ENCODE results near the gene GBX1.

GBX1 gene

DNA sequence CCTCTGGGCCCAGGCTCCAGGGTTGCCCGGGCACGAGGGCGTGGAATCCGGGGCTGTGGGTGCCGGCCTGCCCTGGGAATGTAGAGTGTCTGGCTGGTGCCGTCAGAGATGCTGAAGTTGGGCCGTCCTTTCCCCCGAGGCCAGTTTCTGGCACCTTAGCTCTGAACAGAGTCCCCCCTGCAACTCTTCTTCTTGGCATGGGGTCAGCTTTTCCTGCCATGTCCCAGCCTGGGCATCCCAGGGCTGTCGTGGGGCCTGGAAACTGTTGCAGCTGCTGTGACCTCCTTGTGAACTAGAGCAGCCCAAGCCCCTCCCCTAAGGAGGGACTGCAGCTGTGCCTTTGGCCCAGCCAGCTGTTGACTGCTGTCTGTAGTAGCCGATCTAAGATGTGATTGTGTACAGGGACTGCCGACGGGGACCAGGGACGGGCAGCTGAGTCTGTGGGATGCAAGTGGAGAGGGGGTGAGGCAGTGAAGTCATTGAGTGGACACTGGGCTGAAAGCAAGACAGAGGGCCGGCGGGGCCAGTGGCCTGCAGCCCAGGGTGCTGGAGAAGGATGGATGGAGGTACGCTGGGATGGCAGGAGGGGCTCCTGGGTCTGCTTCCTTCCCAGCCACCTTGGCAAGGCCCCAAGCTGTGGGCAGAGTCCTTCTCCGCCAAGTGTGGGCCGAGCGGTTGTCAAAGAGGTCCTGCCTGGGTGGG, 35.8 kb downstream of the GBX1 start:
- H3K36me3 ChIP-seq (ENCODE audit: insufficient read depth, low read length) = peaks cover 58% of the 10 kb centered on the region; the same call in 1 of the 2 replicates
- H3K9me3 ChIP-seq (ENCODE audit: insufficient read depth, low read depth, low read length) = no peaks in the 10 kb centered on the region
- H3K4me1 ChIP-seq (ENCODE audit: insufficient read depth, low read length, poor library complexity, severe bottlenecking) = no peaks in the 10 kb centered on the region
- H3K79me2 ChIP-seq (ENCODE audit: insufficient read depth, low read length) = no peaks in the 10 kb centered on the region
- TF ChIP-seq EZH2phosphoT487 (IDR thresholded peaks at IDR 0.05; ENCODE audit: borderline replicate concordance) = no peak
- TF ChIP-seq, protein P1, sequence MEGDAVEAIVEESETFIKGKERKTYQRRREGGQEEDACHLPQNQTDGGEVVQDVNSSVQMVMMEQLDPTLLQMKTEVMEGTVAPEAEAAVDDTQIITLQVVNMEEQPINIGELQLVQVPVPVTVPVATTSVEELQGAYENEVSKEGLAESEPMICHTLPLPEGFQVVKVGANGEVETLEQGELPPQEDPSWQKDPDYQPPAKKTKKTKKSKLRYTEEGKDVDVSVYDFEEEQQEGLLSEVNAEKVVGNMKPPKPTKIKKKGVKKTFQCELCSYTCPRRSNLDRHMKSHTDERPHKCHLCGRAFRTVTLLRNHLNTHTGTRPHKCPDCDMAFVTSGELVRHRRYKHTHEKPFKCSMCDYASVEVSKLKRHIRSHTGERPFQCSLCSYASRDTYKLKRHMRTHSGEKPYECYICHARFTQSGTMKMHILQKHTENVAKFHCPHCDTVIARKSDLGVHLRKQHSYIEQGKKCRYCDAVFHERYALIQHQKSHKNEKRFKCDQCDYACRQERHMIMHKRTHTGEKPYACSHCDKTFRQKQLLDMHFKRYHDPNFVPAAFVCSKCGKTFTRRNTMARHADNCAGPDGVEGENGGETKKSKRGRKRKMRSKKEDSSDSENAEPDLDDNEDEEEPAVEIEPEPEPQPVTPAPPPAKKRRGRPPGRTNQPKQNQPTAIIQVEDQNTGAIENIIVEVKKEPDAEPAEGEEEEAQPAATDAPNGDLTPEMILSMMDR (conservative IDR thresholded peaks at IDR 0.05; ENCODE audit: low read length) = no peak
- H3K27me3 ChIP-seq (ENCODE audit: insufficient read depth, low read length, poor library complexity, severe bottlenecking) = no peaks in the 10 kb centered on the region
- H2AFZ ChIP-seq (ENCODE audit: low read length) = no peak overlapping the region
- H3K9ac ChIP-seq (ENCODE audit: low read depth, low read length, poor library complexity, severe bottlenecking) = no peak overlapping the region
- no peaks in the 10 kb centered on the region for H4K20me1 ChIP-seq (ENCODE audit: insufficient read depth, low read length, poor library complexity, severe bottlenecking)
- no peak overlapping the region for H3K4me2 ChIP-seq (ENCODE audit: low read depth, low read length, poor library complexity, severe bottlenecking)
- H3K9me2 ChIP-seq (replicated peaks; ENCODE audit: low read depth, low read length) = no peaks in the 10 kb centered on the region
- H3K4me3 ChIP-seq (ENCODE audit: low read length, poor library complexity, severe bottlenecking) = no peak overlapping the region
- no peaks in the 10 kb centered on the region for H3F3A ChIP-seq (ENCODE audit: low read depth)

DNA sequence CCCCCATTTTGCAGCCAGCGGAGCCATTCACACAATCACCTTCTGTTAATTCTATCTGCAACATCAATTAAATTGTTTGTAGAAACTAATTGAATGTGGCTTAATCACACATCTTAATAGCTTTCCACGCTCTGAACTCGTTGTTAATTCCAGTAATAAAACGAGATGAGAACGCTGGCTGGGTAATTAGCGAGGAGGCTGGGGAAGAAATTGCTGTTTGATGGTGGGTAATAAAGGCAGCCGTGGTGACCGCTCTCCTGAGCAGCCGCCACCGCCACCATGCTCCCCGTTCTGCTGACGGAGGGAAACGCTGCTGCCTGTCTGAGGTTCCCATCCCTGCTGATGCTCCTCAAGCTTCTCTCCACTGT, 36.3 kb downstream of the GBX1 start:
- Histone ChIP-seq H3K27me3 (ENCODE audit: insufficient read depth, low read length, poor library complexity, severe bottlenecking) (no peaks in the 10 kb centered on the region), H3K36me3 (ENCODE audit: insufficient read depth, low read length) (peaks cover 56% of the 10 kb centered on the region; the same call in 1 of the 2 replicates), H3K4me2 (ENCODE audit: low read depth, low read length, poor library complexity, severe bottlenecking) (no peak overlapping the region), H3F3A (ENCODE audit: low read depth) (no peaks in the 10 kb centered on the region), H3K4me1 (ENCODE audit: insufficient read depth, low read length, poor library complexity, severe bottlenecking) (no peaks in the 10 kb centered on the region), H3K9me3 (ENCODE audit: insufficient read depth, low read depth, low read length) (no peaks in the 10 kb centered on the region), H4K20me1 (ENCODE audit: insufficient read depth, low read length, poor library complexity, severe bottlenecking) (no peaks in the 10 kb centered on the region), H3K9me2 (replicated peaks; ENCODE audit: low read depth, low read length) (no peaks in the 10 kb centered on the region), H3K79me2 (ENCODE audit: insufficient read depth, low read length) (no peaks in the 10 kb centered on the region), H2AFZ (ENCODE audit: low read length) (no peak overlapping the region), H3K9ac (ENCODE audit: low read depth, low read length, poor library complexity, severe bottlenecking) (no peak overlapping the region), H3K4me3 (ENCODE audit: low read length, poor library complexity, severe bottlenecking) (no peak overlapping the region)
- TF ChIP-seq, protein P1 (conservative IDR thresholded peaks at IDR 0.05; ENCODE audit: low read length) = no peak
- no peak for TF ChIP-seq EZH2phosphoT487 (IDR thresholded peaks at IDR 0.05; ENCODE audit: borderline replicate concordance)

DNA sequence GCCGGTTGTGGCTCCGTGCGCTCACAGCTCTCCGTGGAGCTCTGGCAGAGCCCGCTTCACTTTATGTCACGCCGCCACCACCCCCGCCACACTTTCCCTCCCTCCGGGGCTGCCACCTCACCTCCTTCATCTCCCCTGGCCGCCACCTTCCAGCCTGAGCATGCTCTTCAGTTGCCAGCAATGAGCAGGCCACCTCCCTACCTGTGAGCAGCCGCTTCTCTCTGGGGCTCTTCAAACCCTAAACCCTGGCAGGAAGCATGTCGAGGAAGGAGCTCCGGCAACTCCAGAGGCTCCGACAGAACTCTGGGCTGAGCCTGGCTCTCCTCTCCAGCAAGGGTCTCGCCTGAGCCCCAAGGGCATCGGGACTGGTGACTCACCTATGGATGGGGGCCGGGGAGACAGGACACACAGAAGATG, 36.7 kb downstream of the GBX1 start:
- no peak overlapping the region for H2AFZ ChIP-seq (ENCODE audit: low read length)
- H3K9ac ChIP-seq (ENCODE audit: low read depth, low read length, poor library complexity, severe bottlenecking) = no peak overlapping the region
- TF ChIP-seq, protein P1 (conservative IDR thresholded peaks at IDR 0.05; ENCODE audit: low read length) = no peak
- TF ChIP-seq EZH2phosphoT487 (IDR thresholded peaks at IDR 0.05; ENCODE audit: borderline replicate concordance) = no peak
- H3K4me2 ChIP-seq (ENCODE audit: low read depth, low read length, poor library complexity, severe bottlenecking) = no peak overlapping the region
- no peaks in the 10 kb centered on the region for H4K20me1 ChIP-seq (ENCODE audit: insufficient read depth, low read length, poor library complexity, severe bottlenecking)
- no peaks in the 10 kb centered on the region for H3K4me1 ChIP-seq (ENCODE audit: insufficient read depth, low read length, poor library complexity, severe bottlenecking)
- H3K4me3 ChIP-seq (ENCODE audit: low read length, poor library complexity, severe bottlenecking) = no peak overlapping the region
- H3K27me3 ChIP-seq (ENCODE audit: insufficient read depth, low read length, poor library complexity, severe bottlenecking) = no peaks in the 10 kb centered on the region
- H3K9me2 ChIP-seq (replicated peaks; ENCODE audit: low read depth, low read length) = no peaks in the 10 kb centered on the region
- H3F3A ChIP-seq (ENCODE audit: low read depth) = no peaks in the 10 kb centered on the region
- peaks cover 51% of the 10 kb centered on the region; the same call in 1 of the 2 replicates for H3K36me3 ChIP-seq (ENCODE audit: insufficient read depth, low read length)
- no peaks in the 10 kb centered on the region for H3K9me3 ChIP-seq (ENCODE audit: insufficient read depth, low read depth, low read length)
- H3K79me2 ChIP-seq (ENCODE audit: insufficient read depth, low read length) = no peaks in the 10 kb centered on the region

Data from Loucy (cell line).